ENCODE data around the gene SHANK1. TPM values are rescaled to one million over a fixed set of nuclear protein-coding genes. Genes with fewer than 3 reads are reported as not detected.

The SHANK1 gene
- polyA plus RNA-seq, 4 donors: under 0.01 to 1.4 (median 0.46) TPM; not detected in 1

DNA sequence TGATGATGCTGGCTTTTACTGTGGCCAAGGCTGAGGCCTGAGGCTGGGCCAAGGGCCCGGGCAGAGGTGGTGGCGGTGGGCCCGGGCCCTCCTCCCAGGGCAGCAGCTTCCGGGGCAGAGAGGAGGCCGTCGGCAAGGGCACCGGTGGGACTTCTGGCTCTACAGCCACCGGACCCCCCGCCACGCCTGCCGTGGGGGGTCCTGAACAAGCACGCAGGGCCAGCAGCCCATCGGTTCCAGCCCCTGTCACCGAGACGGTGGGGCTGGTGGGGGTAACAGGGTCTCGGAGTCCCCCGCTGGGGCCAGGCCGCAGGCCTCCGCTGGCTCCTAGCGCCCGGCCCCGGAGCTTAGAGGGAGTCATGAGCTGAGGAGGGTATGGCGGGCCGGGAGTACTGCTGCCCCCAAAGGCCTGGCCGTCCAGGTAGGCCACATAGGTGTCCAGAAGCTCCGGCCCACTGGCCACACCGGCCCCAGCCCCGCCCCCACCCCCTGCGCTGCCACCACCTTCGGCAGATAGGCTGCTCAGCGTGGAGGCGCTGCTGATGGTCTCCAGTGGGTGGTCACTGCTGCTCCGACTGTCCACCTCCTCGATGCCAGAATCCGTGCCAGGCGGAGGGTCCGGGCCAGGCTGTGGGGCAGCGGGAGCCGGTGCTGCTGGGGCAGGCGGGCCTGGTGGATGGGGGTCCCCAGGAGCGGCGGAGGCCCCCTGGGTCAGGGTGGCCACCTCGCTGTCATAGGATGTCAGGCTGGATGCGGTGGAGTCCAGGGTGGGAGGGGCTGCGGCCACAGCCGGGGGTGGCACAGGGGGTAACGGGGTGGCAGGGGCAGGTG, 53.0 kb downstream of the SHANK1 start:
- Histone ChIP-seq H3K4me1 (ENCODE audit: control insufficient read depth in 3 of 3, insufficient read depth in 2 of 3, low read depth in 1 of 3, low read length in 2 of 3) (no peaks in the 10 kb centered on the region), H3K36me3 (ENCODE audit: control insufficient read depth in 3 of 3, insufficient read depth in 2 of 3, low read depth in 1 of 3, low read length in 3 of 3) (no peaks in the 10 kb centered on the region), H3K4me3 (ENCODE audit: low read depth in 1 of 3, low read length in 3 of 3) (no peak overlapping the region), H3K27ac (ENCODE audit: low read depth in 1 of 3, low read length in 2 of 3) (no peak overlapping the region), H3K9me3 (ENCODE audit: control insufficient read depth in 2 of 2, insufficient read depth in 1 of 2, low read depth in 1 of 2, low read length in 1 of 2) (no peaks in the 10 kb centered on the region), H3K27me3 (ENCODE audit: control insufficient read depth in 3 of 3, insufficient read depth in 3 of 3, low read length in 3 of 3) (peaks cover 7 to 46% (median 19%) of the 10 kb centered on the region in 3 donors)
- DNase-seq (no peak), FAIRE-seq (no peak)
- 21 to 31% (median 27%) methylated on average over 30 to 47 of the region's 47 CpGs for WGBS, 3 donors

DNA sequence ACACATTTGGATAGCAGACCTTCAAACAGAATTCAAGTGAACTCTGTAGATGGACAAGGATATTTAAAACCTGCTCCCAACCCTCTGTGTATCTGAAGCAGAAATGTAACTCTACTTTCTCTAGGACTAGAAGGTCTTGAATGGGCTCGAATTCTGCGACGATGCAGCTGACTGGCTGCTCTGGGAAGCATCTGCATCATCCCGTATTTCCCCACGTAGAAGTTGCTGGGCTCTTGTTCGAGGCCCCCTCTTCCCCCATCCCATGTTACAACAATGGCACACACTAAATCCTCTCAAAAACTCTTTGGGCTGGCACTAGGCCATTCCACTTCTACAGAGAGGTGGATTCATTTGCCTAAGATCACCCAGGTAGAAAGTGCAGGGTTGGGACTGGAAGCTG, 55.4 kb downstream of the SHANK1 start:
- Histone ChIP-seq H3K27ac (ENCODE audit: low read depth in 1 of 3, low read length in 2 of 3) (no peak overlapping the region), H3K4me1 (ENCODE audit: control insufficient read depth in 3 of 3, insufficient read depth in 2 of 3, low read depth in 1 of 3, low read length in 2 of 3) (no peaks in the 10 kb centered on the region), H3K9me3 (ENCODE audit: control insufficient read depth in 2 of 2, insufficient read depth in 1 of 2, low read depth in 1 of 2, low read length in 1 of 2) (no peaks in the 10 kb centered on the region), H3K36me3 (ENCODE audit: control insufficient read depth in 3 of 3, insufficient read depth in 2 of 3, low read depth in 1 of 3, low read length in 3 of 3) (no peaks in the 10 kb centered on the region), H3K4me3 (ENCODE audit: low read depth in 1 of 3, low read length in 3 of 3) (no peak overlapping the region), H3K27me3 (ENCODE audit: control insufficient read depth in 3 of 3, insufficient read depth in 3 of 3, low read length in 3 of 3) (peaks cover 7 to 46% (median 17%) of the 10 kb centered on the region in 3 donors)
- no peak for DNase-seq
- no peak for FAIRE-seq
- WGBS, 3 donors: 79 to 84% (median 81%) methylated on average over 6 of the region's 6 CpGs

DNA sequence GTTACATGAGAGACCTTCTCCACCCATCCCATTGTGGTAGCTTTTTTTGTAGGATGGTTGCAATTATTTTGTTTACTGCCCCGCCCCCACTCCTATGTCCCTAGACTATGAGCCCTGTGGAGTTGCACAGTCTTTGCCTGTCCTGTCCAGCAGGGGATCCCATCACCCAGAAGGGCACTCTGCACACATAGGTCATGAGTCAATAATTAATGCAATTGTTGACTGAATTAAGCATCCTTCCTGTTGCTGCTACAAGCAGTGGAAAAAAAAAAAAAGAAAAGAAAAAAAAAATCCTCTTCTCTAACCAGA, 56.2 kb downstream of the SHANK1 start:
- Histone ChIP-seq H3K4me1 (ENCODE audit: control insufficient read depth in 3 of 3, insufficient read depth in 2 of 3, low read depth in 1 of 3, low read length in 2 of 3) (peaks cover 0 to 2% (median 0%) of the 10 kb centered on the region in 3 donors), H3K36me3 (ENCODE audit: control insufficient read depth in 3 of 3, insufficient read depth in 2 of 3, low read depth in 1 of 3, low read length in 3 of 3) (no peaks in the 10 kb centered on the region), H3K9me3 (ENCODE audit: control insufficient read depth in 2 of 2, insufficient read depth in 1 of 2, low read depth in 1 of 2, low read length in 1 of 2) (no peaks in the 10 kb centered on the region), H3K27ac (ENCODE audit: low read depth in 1 of 3, low read length in 2 of 3) (no peak overlapping the region), H3K4me3 (ENCODE audit: low read depth in 1 of 3, low read length in 3 of 3) (no peak overlapping the region), H3K27me3 (ENCODE audit: control insufficient read depth in 3 of 3, insufficient read depth in 3 of 3, low read length in 3 of 3) (peaks cover 7 to 49% (median 21%) of the 10 kb centered on the region in 3 donors)
- 82 to 100% (median 92%) methylated on average over 1 of the region's 1 CpG for WGBS, 3 donors
- FAIRE-seq (no peak), DNase-seq (no peak)

DNA sequence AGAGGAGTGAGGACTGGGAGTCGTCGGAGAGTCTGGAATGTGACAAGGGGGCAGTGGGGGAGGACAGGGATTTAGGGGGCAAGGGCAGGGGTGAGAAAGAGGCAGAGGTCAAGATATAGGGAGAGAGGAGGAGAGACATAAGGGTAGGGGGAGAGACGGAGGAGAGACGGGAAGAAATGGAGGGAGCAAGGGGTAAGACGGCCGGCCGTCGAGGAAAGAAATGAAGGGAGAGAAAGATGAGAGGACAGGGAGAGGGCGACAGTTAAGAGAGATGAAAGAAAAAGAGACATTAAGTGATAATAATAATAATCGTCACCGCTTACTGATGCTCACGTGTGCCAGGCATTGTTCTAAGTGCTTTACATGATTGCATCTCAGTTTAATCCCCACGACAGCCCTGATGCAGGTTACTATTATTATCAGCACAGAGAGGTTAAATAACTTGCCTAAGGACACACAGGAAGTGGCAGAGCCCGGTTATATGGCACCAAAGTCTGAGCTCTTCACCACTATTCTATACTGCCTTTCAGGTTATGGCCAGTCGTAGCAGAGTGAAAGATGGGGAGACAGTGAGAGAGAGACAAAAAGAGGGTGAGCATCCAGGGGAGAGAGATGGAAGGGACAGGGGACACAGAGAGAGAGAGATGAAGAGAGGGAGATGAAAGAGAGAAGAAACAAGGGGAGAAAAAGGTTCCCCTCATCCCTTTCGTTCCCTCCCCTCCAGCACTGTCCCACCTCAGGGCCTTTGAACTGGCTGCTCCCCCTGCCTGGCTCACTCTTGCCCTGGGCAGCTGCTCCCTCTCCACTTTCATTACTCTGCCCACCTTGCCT, 56.7 kb downstream of the SHANK1 start:
- DNase-seq (no peak), FAIRE-seq (no peak)
- WGBS, 3 donors: 51 to 66% (median 63%) methylated on average over 16 of the region's 16 CpGs
- no peak overlapping the region for H3K27ac ChIP-seq (ENCODE audit: low read depth in 1 of 3, low read length in 2 of 3)
- no peak overlapping the region for H3K4me3 ChIP-seq (ENCODE audit: low read depth in 1 of 3, low read length in 3 of 3)
- H3K4me1 ChIP-seq (ENCODE audit: control insufficient read depth in 3 of 3, insufficient read depth in 2 of 3, low read depth in 1 of 3, low read length in 2 of 3): peaks cover 0 to 2% (median 0%) of the 10 kb centered on the region in 3 donors
- H3K36me3 ChIP-seq (ENCODE audit: control insufficient read depth in 3 of 3, insufficient read depth in 2 of 3, low read depth in 1 of 3, low read length in 3 of 3): no peaks in the 10 kb centered on the region
- H3K9me3 ChIP-seq (ENCODE audit: control insufficient read depth in 2 of 2, insufficient read depth in 1 of 2, low read depth in 1 of 2, low read length in 1 of 2): no peaks in the 10 kb centered on the region
- H3K27me3 ChIP-seq (ENCODE audit: control insufficient read depth in 3 of 3, insufficient read depth in 3 of 3, low read length in 3 of 3): peaks cover 6 to 54% (median 21%) of the 10 kb centered on the region in 3 donors

GRCh38 chr19:50661766-50662650, 57.6 kb downstream of the SHANK1 start:
- H3K27ac ChIP-seq (ENCODE audit: low read depth in 1 of 3, low read length in 2 of 3): no peak overlapping the region
- H3K4me1 ChIP-seq (ENCODE audit: control insufficient read depth in 3 of 3, insufficient read depth in 2 of 3, low read depth in 1 of 3, low read length in 2 of 3): peaks cover 0 to 2% (median 0%) of the 10 kb centered on the region in 3 donors
- no peaks in the 10 kb centered on the region for H3K9me3 ChIP-seq (ENCODE audit: control insufficient read depth in 2 of 2, insufficient read depth in 1 of 2, low read depth in 1 of 2, low read length in 1 of 2)
- H3K27me3 ChIP-seq (ENCODE audit: control insufficient read depth in 3 of 3, insufficient read depth in 3 of 3, low read length in 3 of 3): peaks cover 0 to 57% (median 19%) of the 10 kb centered on the region in 3 donors
- H3K4me3 ChIP-seq (ENCODE audit: low read depth in 1 of 3, low read length in 3 of 3): no peak overlapping the region
- H3K36me3 ChIP-seq (ENCODE audit: control insufficient read depth in 3 of 3, insufficient read depth in 2 of 3, low read depth in 1 of 3, low read length in 3 of 3): no peaks in the 10 kb centered on the region
- 63 to 69% (median 68%) methylated on average over 46 to 49 of the region's 49 CpGs for WGBS, 3 donors
- FAIRE-seq: no peak
- no peak for DNase-seq

GRCh38 chr19:50661023-50661422, 58.6 kb downstream of the SHANK1 start:
- H3K27ac ChIP-seq (ENCODE audit: low read depth in 1 of 3, low read length in 2 of 3): no peak overlapping the region
- no peak overlapping the region for H3K4me3 ChIP-seq (ENCODE audit: low read depth in 1 of 3, low read length in 3 of 3)
- FAIRE-seq: no peak
- peaks cover 0 to 2% (median 0%) of the 10 kb centered on the region in 3 donors for H3K4me1 ChIP-seq (ENCODE audit: control insufficient read depth in 3 of 3, insufficient read depth in 2 of 3, low read depth in 1 of 3, low read length in 2 of 3)
- DNase-seq: no peak
- WGBS, 3 donors: 75 to 90% (median 82%) methylated on average over 10 of the region's 10 CpGs
- no peaks in the 10 kb centered on the region for H3K9me3 ChIP-seq (ENCODE audit: control insufficient read depth in 2 of 2, insufficient read depth in 1 of 2, low read depth in 1 of 2, low read length in 1 of 2)
- H3K27me3 ChIP-seq (ENCODE audit: control insufficient read depth in 3 of 3, insufficient read depth in 3 of 3, low read length in 3 of 3): peaks cover 0 to 49% (median 18%) of the 10 kb centered on the region in 3 donors
- no peaks in the 10 kb centered on the region for H3K36me3 ChIP-seq (ENCODE audit: control insufficient read depth in 3 of 3, insufficient read depth in 2 of 3, low read depth in 1 of 3, low read length in 3 of 3)

GRCh38 chr19:50660088-50660366, 59.6 kb downstream of the SHANK1 start:
- peaks cover 0 to 47% (median 19%) of the 10 kb centered on the region in 3 donors for H3K27me3 ChIP-seq (ENCODE audit: control insufficient read depth in 3 of 3, insufficient read depth in 3 of 3, low read length in 3 of 3)
- no peak for FAIRE-seq
- 19 to 50% (median 43%) methylated on average over 5 to 6 of the region's 6 CpGs for WGBS, 3 donors

More at GRCh38 chr19:50660088-50660366, 59.6 kb downstream of the SHANK1 start:
- no peak for DNase-seq
- peaks cover 0 to 2% (median 0%) of the 10 kb centered on the region in 3 donors for H3K4me1 ChIP-seq (ENCODE audit: control insufficient read depth in 3 of 3, insufficient read depth in 2 of 3, low read depth in 1 of 3, low read length in 2 of 3)
- H3K9me3 ChIP-seq (ENCODE audit: control insufficient read depth in 2 of 2, insufficient read depth in 1 of 2, low read depth in 1 of 2, low read length in 1 of 2): peaks cover 0 to under 1% of the 10 kb centered on the region in 2 donors
- H3K36me3 ChIP-seq (ENCODE audit: control insufficient read depth in 3 of 3, insufficient read depth in 2 of 3, low read depth in 1 of 3, low read length in 3 of 3): no peaks in the 10 kb centered on the region
- H3K27ac ChIP-seq (ENCODE audit: low read depth in 1 of 3, low read length in 2 of 3): no peak overlapping the region
- H3K4me3 ChIP-seq (ENCODE audit: low read depth in 1 of 3, low read length in 3 of 3): no peak overlapping the region

Measured in small intestine (tissue), 7 donors.